Mesendoderm (in vitro differentiated cells): ENCODE data around the gene GABRG3.

Experiments used
- DNase-seq: peaks from one replicate; pipeline ENCODE4 v3.0.0; 2013
- H2AK5ac ChIP-seq: 2 replicates; pipeline ENCODE4 v1.6.1; 2013; ENCODE audit warnings: low read length, inconsistent platforms
- H2BK120ac ChIP-seq: 2 replicates; pipeline ENCODE4 v1.6.1; 2013; ENCODE audit warnings: low read depth, mild to moderate bottlenecking, low read length, moderate library complexity, mixed read lengths
- H2BK15ac ChIP-seq: replicated peaks from 2 replicates; pipeline ENCODE4 v1.6.1; 2013; ENCODE audit warnings: low read depth, mild to moderate bottlenecking, moderate library complexity
- H2BK5ac ChIP-seq: 2 replicates; pipeline ENCODE4 v1.6.1; 2013; ENCODE audit warnings: low read length, inconsistent platforms
- H3K18ac ChIP-seq: 2 replicates; pipeline ENCODE4 v1.6.1; 2013; ENCODE audit warnings: mild to moderate bottlenecking, low read length, mixed read lengths
- H3K23ac ChIP-seq: one replicate; pipeline ENCODE4 v1.6.1; 2013; ENCODE audit warnings: low read length
- H3K27ac ChIP-seq: 2 replicates; pipeline ENCODE4 v1.5.1; 2013; ENCODE audit warnings: low read depth, mild to moderate bottlenecking, inconsistent platforms, low read length, moderate library complexity
- H3K27me3 ChIP-seq: 2 replicates; pipeline ENCODE4 v1.6.1; 2013; ENCODE audit warnings: low read length, control low read depth, mild to moderate bottlenecking, inconsistent platforms; ENCODE audit not compliant: insufficient read depth, poor library complexity
- H3K36me3 ChIP-seq: 2 replicates; pipeline ENCODE4 v1.6.1; 2013; ENCODE audit warnings: low read length, inconsistent platforms; ENCODE audit not compliant: control insufficient read depth, insufficient read depth
- H3K4ac ChIP-seq: one replicate; pipeline ENCODE4 v1.6.1; 2013; ENCODE audit warnings: low read depth, mild to moderate bottlenecking, low read length, moderate library complexity
- H3K4me1 ChIP-seq: 2 replicates; pipeline ENCODE4 v1.6.1; 2013; ENCODE audit warnings: low read depth, low read length, inconsistent platforms; ENCODE audit not compliant: control insufficient read depth
- H3K4me2 ChIP-seq: 2 replicates; pipeline ENCODE4 v1.6.1; 2013; ENCODE audit warnings: low read length
- H3K4me3 ChIP-seq: 2 replicates; pipeline ENCODE4 v1.5.1; 2013; ENCODE audit warnings: mild to moderate bottlenecking, low read length
- H3K56ac ChIP-seq: one replicate; pipeline ENCODE4 v1.6.1; 2013; ENCODE audit warnings: low read length
- H3K79me1 ChIP-seq: 2 replicates; pipeline ENCODE4 v1.6.1; 2013; ENCODE audit warnings: low read length, inconsistent platforms
- H3K79me2 ChIP-seq: 2 replicates; pipeline ENCODE4 v1.6.1; 2013; ENCODE audit warnings: mild to moderate bottlenecking, low read length; ENCODE audit not compliant: control insufficient read depth, insufficient read depth
- H3K9ac ChIP-seq: 2 replicates; pipeline ENCODE4 v1.6.1; 2013; ENCODE audit warnings: low read length, inconsistent platforms
- H4K5ac ChIP-seq: one replicate; pipeline ENCODE4 v1.6.1; 2013; ENCODE audit warnings: low read length
- H4K8ac ChIP-seq: one replicate; pipeline ENCODE4 v1.6.1; 2013; ENCODE audit warnings: low read depth, mild to moderate bottlenecking, control low read depth, low read length, moderate library complexity
- WGBS: extraction: QIAGEN DNeasy Blood & Tissue Kit; methylation state at CpG from one replicate; pipeline ENCODE4 v1.1.7; 2013; ENCODE audit warnings: low lambda C conversion rate, missing lambda C conversion rate; ENCODE audit not compliant: insufficient coverage; ENCODE audit errors: extremely low coverage; 5-methylcytosine and 5-hydroxymethylcytosine counted together

GABRG3 gene

GRCh38 chr15:27339138-27339537 lies 368.2 kb downstream of the GABRG3 start:
- Histone ChIP-seq H2BK5ac (no peak overlapping the region), H2AK5ac (no peak overlapping the region), H3K27ac (no peak overlapping the region), H4K5ac (no peak overlapping the region), H3K23ac (no peak overlapping the region), H3K9ac (no peak overlapping the region), H4K8ac (no peak overlapping the region), H3K36me3 (no peaks in the 10 kb centered on the region), H3K79me1 (no peaks in the 10 kb centered on the region), H3K79me2 (no peaks in the 10 kb centered on the region), H3K56ac (no peak overlapping the region), H3K4me2 (no peak overlapping the region), H2BK15ac (no peak overlapping the region), H3K4me3 (no peak overlapping the region), H3K27me3 (no peaks in the 10 kb centered on the region), H3K4ac (no peak overlapping the region), H2BK120ac (no peak overlapping the region), H3K18ac (no peak overlapping the region), H3K4me1 (no peaks in the 10 kb centered on the region)
- no CpG with 5 or more reads among the region's 5 CpGs for WGBS
- DNase-seq, result peak; percentile 30

- WGBS, result no CpG with 5 or more reads among the region's 7 CpGs
- Histone ChIP-seq H3K4me1 (no peaks in the 10 kb centered on the region), H3K4me2 (no peak overlapping the region), H3K9ac (no peak overlapping the region), H3K4ac (no peak overlapping the region), H2BK120ac (no peak overlapping the region), H3K56ac (no peak overlapping the region), H3K79me1 (no peaks in the 10 kb centered on the region), H2BK5ac (no peak overlapping the region), H2BK15ac (no peak overlapping the region), H3K79me2 (no peaks in the 10 kb centered on the region), H2AK5ac (no peak overlapping the region), H3K18ac (no peak overlapping the region), H4K5ac (no peak overlapping the region), H4K8ac (no peak overlapping the region), H3K36me3 (no peaks in the 10 kb centered on the region), H3K4me3 (no peak overlapping the region), H3K23ac (no peak overlapping the region), H3K27me3 (no peaks in the 10 kb centered on the region), H3K27ac (no peak overlapping the region)
- DNase-seq, result no peak
Observed at GRCh38 chr15:27341780-27342343, 370.9 kb downstream of the GABRG3 start.

GRCh38 chr15:27342991-27343390 lies 372.0 kb downstream of the GABRG3 start:
- no peak overlapping the region for H4K5ac ChIP-seq
- H3K18ac ChIP-seq, result no peak overlapping the region
- no peaks in the 10 kb centered on the region for H3K36me3 ChIP-seq
- no peaks in the 10 kb centered on the region for H3K4me1 ChIP-seq
- H3K4me2 ChIP-seq, result no peak overlapping the region
- WGBS, result no CpG with 5 or more reads among the region's 8 CpGs
- H3K56ac ChIP-seq, result no peak overlapping the region
- DNase-seq, result peak; percentile 30
- H3K27ac ChIP-seq, result no peak overlapping the region
- no peaks in the 10 kb centered on the region for H3K79me1 ChIP-seq
- H3K23ac ChIP-seq, result no peak overlapping the region
- H2AK5ac ChIP-seq, result no peak overlapping the region
- H2BK120ac ChIP-seq, result no peak overlapping the region
- no peak overlapping the region for H3K4me3 ChIP-seq
- H3K27me3 ChIP-seq, result no peaks in the 10 kb centered on the region
- H3K4ac ChIP-seq, result no peak overlapping the region
- no peak overlapping the region for H4K8ac ChIP-seq
- no peak overlapping the region for H2BK15ac ChIP-seq
- no peak overlapping the region for H2BK5ac ChIP-seq
- no peaks in the 10 kb centered on the region for H3K79me2 ChIP-seq
- no peak overlapping the region for H3K9ac ChIP-seq

GRCh38 chr15:27352136-27352535 lies 381.2 kb downstream of the GABRG3 start:
- no peak overlapping the region for H3K4me2 ChIP-seq
- H2BK120ac ChIP-seq, result no peak overlapping the region
- no peak overlapping the region for H3K4me3 ChIP-seq
- no peak overlapping the region for H3K9ac ChIP-seq
- H3K23ac ChIP-seq, result no peak overlapping the region
- H4K5ac ChIP-seq, result no peak overlapping the region
- H2BK5ac ChIP-seq, result no peak overlapping the region
- H3K27me3 ChIP-seq, result no peaks in the 10 kb centered on the region
- no peak overlapping the region for H2AK5ac ChIP-seq
- no peak for DNase-seq
- WGBS, result no CpG with 5 or more reads among the region's 12 CpGs
- H3K79me2 ChIP-seq, result no peaks in the 10 kb centered on the region
- no peaks in the 10 kb centered on the region for H3K79me1 ChIP-seq
- no peaks in the 10 kb centered on the region for H3K4me1 ChIP-seq
- H2BK15ac ChIP-seq, result no peak overlapping the region
- H3K27ac ChIP-seq, result no peak overlapping the region
- no peaks in the 10 kb centered on the region for H3K36me3 ChIP-seq
- H3K18ac ChIP-seq, result no peak overlapping the region
- H3K56ac ChIP-seq, result no peak overlapping the region
- H4K8ac ChIP-seq, result no peak overlapping the region
- no peak overlapping the region for H3K4ac ChIP-seq

- Histone ChIP-seq H3K36me3 (no peaks in the 10 kb centered on the region), H2BK15ac (no peak overlapping the region), H3K79me1 (no peaks in the 10 kb centered on the region), H3K23ac (no peak overlapping the region), H3K27me3 (no peaks in the 10 kb centered on the region), H3K27ac (no peak overlapping the region), H3K18ac (no peak overlapping the region), H3K56ac (no peak overlapping the region), H3K79me2 (no peaks in the 10 kb centered on the region), H4K5ac (no peak overlapping the region), H3K4me1 (no peaks in the 10 kb centered on the region), H2AK5ac (no peak overlapping the region), H3K4me3 (no peak overlapping the region), H3K9ac (no peak overlapping the region), H3K4ac (no peak overlapping the region), H2BK120ac (no peak overlapping the region), H4K8ac (no peak overlapping the region), H3K4me2 (no peak overlapping the region), H2BK5ac (no peak overlapping the region)
- DNase-seq, result no peak
- no CpG with 5 or more reads among the region's 2 CpGs for WGBS
Observed at GRCh38 chr15:27353856-27354255, 382.9 kb downstream of the GABRG3 start.

GRCh38 chr15:27358751-27359434 lies 387.9 kb downstream of the GABRG3 start:
- no CpG with 5 or more reads among the region's 19 CpGs for WGBS
- no peak overlapping the region for H3K9ac ChIP-seq
- no peaks in the 10 kb centered on the region for H3K79me2 ChIP-seq
- H3K4me3 ChIP-seq, result no peak overlapping the region
- H4K5ac ChIP-seq, result no peak overlapping the region
- peak; percentile 48 for DNase-seq
- no peak overlapping the region for H3K27ac ChIP-seq
- H3K79me1 ChIP-seq, result no peaks in the 10 kb centered on the region
- no peaks in the 10 kb centered on the region for H3K4me1 ChIP-seq
- H3K56ac ChIP-seq, result no peak overlapping the region
- H2AK5ac ChIP-seq, result no peak overlapping the region
- H2BK120ac ChIP-seq, result no peak overlapping the region
- no peak overlapping the region for H3K4ac ChIP-seq
- H3K27me3 ChIP-seq, result no peaks in the 10 kb centered on the region
- no peak overlapping the region for H3K23ac ChIP-seq
- H2BK15ac ChIP-seq, result no peak overlapping the region
- no peak overlapping the region for H3K4me2 ChIP-seq
- H2BK5ac ChIP-seq, result no peak overlapping the region
- no peak overlapping the region for H3K18ac ChIP-seq
- no peaks in the 10 kb centered on the region for H3K36me3 ChIP-seq
- no peak overlapping the region for H4K8ac ChIP-seq
